ENCODE measurements around the gene ZNF516. TPM values are rescaled to one million over a fixed set of nuclear protein-coding genes. Genes with fewer than 3 reads are reported as not detected.

The ZNF516 gene
- total RNA-seq, 1 experiment from 2014 or later, result 16.6 TPM

GRCh38 chr18:76518860-76519538 lies 24.0 kb upstream of the ZNF516 start:
- no peak for DNase-seq (ENCODE audit: low read depth, low spot score)
- in situ Hi-C loops (cut with HindIII; ENCODE audit: low pct_unique_long_range_greater_than_20kb, low sequenced_read_pairs), result no loop called here

- no peak for DNase-seq (ENCODE audit: low read depth, low spot score)
- in situ Hi-C loops (cut with HindIII; ENCODE audit: low pct_unique_long_range_greater_than_20kb, low sequenced_read_pairs), result no loop called here
Observed at GRCh38 chr18:76518123-76518859, 23.2 kb upstream of the ZNF516 start.

- DNase-seq (ENCODE audit: low read depth, low spot score), result no peak
- in situ Hi-C loops (cut with HindIII; ENCODE audit: low pct_unique_long_range_greater_than_20kb, low sequenced_read_pairs), result no loop called here
Observed at GRCh38 chr18:76515576-76515975, 20.5 kb upstream of the ZNF516 start.

- DNase-seq (ENCODE audit: low read depth, low spot score), result no peak
- in situ Hi-C loops (cut with HindIII; ENCODE audit: low pct_unique_long_range_greater_than_20kb, low sequenced_read_pairs), result no loop called here
Observed at GRCh38 chr18:76514573-76514972, 19.5 kb upstream of the ZNF516 start.

DNA sequence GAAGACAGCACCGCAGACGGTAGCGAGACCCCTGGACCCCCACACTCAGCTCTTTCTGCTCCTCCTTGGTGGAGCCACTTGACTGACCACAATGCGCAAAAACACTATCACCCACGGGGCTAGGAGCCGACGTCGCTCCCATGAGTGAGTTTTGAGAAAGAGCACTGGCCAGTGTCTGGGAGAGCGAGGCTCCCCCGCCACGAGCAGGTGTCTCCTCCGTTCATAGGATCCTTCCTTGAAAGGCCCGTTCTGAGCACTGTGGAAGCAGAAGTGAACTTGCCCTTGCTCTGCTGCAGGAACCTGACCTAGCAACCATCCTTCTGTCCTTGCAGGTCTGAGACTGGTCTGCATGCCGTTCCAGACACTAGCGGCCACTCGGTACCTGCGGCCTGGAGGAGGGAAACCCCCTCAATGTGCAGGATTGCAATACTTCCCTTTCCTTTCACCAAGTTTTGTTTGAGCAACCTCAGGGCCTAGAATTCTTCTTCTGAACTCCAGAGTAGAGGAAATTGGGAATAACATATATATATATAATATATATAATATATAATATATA lies 12.9 kb upstream of the ZNF516 start:
- DNase-seq (ENCODE audit: low read depth, low spot score), result no peak
- in situ Hi-C loops (cut with HindIII; ENCODE audit: low pct_unique_long_range_greater_than_20kb, low sequenced_read_pairs), result no loop called here

- no peak for DNase-seq (ENCODE audit: low read depth, low spot score)
- in situ Hi-C loops (cut with HindIII; ENCODE audit: low pct_unique_long_range_greater_than_20kb, low sequenced_read_pairs), result no loop called here
Observed at GRCh38 chr18:76506974-76507764, 12.1 kb upstream of the ZNF516 start.

DNA sequence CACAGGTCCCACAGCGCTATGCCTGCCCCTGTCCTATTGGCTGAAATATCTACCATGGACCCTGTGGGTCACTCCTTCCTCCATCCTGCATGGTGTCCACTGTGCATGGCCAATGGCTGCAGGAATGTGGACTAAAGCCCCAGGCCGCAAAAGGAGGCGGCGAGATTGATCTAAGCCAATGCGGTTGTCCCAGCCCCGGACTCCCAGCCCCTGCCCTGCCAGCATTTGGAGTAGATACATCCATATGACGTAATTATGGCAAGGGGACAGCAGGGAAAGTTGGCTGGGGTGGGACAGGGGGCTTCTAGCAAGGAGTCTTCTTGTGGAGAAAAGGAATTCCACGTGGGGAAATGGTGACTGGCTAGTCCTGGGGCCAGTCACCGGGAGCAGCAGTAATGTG lies 11.4 kb upstream of the ZNF516 start:
- DNase-seq (ENCODE audit: low read depth, low spot score), result no peak
- in situ Hi-C loops (cut with HindIII; ENCODE audit: low pct_unique_long_range_greater_than_20kb, low sequenced_read_pairs), result no loop called here

DNA sequence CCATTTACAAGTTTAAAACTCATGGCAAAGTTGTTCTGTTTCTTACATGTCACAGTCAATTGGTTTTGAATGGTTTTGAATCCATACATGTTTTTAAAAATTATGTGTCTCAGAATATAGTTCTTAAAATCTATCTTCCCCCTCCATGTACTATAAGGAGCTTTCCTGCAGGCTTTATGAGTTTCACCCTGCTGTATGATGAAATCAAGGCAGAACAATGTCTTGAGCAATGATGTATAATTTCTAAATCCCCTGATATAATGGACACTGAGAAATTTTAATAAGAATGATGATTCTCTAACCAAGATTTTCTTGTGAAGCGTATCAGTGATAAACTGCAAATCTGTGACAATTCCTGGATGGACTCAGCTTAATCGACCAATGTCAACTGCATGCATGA lies 10.6 kb upstream of the ZNF516 start:
- DNase-seq (ENCODE audit: low read depth, low spot score), result no peak
- in situ Hi-C loops (cut with HindIII; ENCODE audit: low pct_unique_long_range_greater_than_20kb, low sequenced_read_pairs), result no loop called here

DNA sequence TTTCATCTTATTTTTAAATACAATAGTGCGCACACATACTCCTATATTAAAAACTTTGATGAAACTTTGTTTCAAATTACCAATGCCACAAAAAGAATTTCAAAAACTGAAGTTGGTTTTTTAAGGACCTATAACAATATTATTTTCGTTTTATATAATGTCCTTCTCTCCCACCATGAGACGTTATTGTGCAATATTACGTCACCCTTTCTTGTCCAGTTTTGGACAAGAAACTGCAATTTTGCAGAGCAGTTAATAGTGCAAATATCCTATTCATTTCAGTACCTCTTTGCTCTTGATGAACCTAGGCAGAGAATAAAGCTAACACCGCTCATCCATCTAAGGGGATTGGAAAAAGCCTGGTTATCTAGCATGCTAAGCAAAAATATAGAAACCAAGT lies 9.7 kb upstream of the ZNF516 start:
- DNase-seq (ENCODE audit: low read depth, low spot score), result no peak
- in situ Hi-C loops (cut with HindIII; ENCODE audit: low pct_unique_long_range_greater_than_20kb, low sequenced_read_pairs), result no loop called here

- in situ Hi-C loops (cut with HindIII; ENCODE audit: low pct_unique_long_range_greater_than_20kb, low sequenced_read_pairs), result no loop called here
- no peak for DNase-seq (ENCODE audit: low read depth, low spot score)
Observed at GRCh38 chr18:76503649-76504386, 8.8 kb upstream of the ZNF516 start.

GRCh38 chr18:76502551-76502950 lies 7.5 kb upstream of the ZNF516 start:
- no peak for DNase-seq (ENCODE audit: low read depth, low spot score)
- in situ Hi-C loops (cut with HindIII; ENCODE audit: low pct_unique_long_range_greater_than_20kb, low sequenced_read_pairs), result no loop called here

DNA sequence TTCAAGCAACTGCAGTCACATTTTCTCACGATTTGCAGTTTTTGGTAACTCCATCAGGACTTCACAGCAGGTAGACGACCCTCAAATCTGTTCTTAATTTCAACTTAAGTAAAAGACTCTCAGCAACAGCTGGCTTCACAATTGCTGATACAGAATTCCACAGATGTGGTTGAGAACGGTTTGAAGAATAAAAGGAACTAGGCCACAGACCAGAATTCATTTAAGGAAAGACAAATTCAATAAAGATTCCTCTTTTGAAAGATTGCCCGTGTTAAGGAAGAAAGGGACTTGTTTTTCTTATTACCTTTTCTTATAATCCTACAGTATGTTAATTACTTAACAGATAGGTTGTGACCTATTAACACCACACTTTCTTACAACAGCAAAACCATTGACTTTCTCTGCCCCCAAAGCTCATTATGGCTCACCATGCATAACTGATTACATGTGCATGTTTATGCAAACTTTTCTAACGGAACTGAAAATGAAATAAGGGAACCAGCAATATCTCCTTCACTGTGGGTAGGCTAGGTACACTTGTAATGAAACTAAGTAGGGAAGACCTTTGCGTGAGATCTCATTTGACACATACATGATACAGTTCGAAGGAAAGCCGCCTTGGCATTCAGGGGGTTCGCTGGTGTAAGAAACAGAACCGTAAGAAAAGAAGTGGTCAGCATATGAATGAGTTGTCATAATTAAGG lies 4.7 kb upstream of the ZNF516 start:
- no peak for DNase-seq (ENCODE audit: low read depth, low spot score)
- in situ Hi-C loops (cut with HindIII; ENCODE audit: low pct_unique_long_range_greater_than_20kb, low sequenced_read_pairs), result no loop called here

DNA sequence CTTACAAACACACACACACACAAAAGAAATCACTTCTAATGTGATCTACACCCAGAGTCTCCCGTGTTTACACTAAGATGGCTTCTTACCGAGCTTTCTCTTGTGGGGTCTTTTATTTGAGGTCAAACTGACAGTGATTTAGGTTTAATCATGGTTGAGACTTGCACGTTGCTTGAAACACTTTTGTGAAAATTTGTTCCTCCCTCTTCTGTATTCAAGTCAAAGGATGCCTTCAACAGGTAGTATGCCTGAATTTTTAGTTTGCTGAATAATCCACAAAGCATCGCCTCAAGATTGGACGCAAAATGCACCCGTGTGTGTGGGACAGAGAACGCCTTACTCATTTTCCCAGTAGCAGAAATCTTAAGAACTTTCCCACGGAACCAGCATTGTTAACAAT lies 4.0 kb upstream of the ZNF516 start:
- in situ Hi-C loops (cut with HindIII; ENCODE audit: low pct_unique_long_range_greater_than_20kb, low sequenced_read_pairs), result no loop called here
- no peak for DNase-seq (ENCODE audit: low read depth, low spot score)

GRCh38 chr18:76498064-76498463 lies 3.0 kb upstream of the ZNF516 start:
- no peak for DNase-seq (ENCODE audit: low read depth, low spot score)
- in situ Hi-C loops (cut with HindIII; ENCODE audit: low pct_unique_long_range_greater_than_20kb, low sequenced_read_pairs), result no loop called here

GRCh38 chr18:76497021-76497420 lies 2.0 kb upstream of the ZNF516 start:
- in situ Hi-C loops (cut with HindIII; ENCODE audit: low pct_unique_long_range_greater_than_20kb, low sequenced_read_pairs), result no loop called here
- no peak for DNase-seq (ENCODE audit: low read depth, low spot score)

GRCh38 chr18:76496194-76496890 lies 1.3 kb upstream of the ZNF516 start:
- in situ Hi-C loops (cut with HindIII; ENCODE audit: low pct_unique_long_range_greater_than_20kb, low sequenced_read_pairs), result no loop called here
- peak; percentile 50 for DNase-seq (ENCODE audit: low read depth, low spot score)
